HG02885 (cell line): ENCODE measurements around the gene ATPAF2.

Experiments
- ATAC-seq: cut with Tn5 transposase; IDR thresholded peaks from one replicate; pipeline ENCODE4 v1.9.1; 2021; ENCODE audit warnings: mild to moderate bottlenecking; ENCODE audit not compliant: unreplicated experiment, poor library complexity

ATPAF2 gene

DNA sequence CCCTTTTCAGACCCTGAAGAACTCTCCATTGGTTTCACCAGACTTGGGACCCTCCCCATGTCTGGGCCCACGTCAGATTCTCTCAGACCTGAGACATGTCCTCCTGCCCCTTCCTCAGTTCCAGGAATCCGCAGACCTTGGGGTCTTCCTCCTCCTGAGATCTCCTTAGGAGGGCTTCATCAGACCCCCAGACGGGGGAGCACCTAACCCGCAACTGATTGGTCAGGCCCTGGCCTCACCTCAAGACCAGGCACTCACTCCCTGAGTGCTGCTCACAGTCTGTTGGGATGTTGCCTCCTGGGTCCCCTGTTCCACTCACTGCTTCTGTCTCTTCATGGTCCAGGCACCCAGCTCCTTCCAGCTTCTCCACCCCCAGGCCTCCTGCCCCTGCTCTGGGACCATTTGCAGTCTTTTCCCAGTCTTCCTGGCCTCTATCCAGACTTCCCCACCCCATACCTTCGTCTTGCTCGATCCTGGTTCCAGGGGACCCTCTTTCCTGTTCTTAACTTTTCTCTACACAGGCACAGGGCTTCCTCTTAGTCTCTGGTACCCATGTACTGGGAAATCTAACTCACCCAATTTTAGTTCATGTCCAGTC lies 1.4 kb upstream of the ATPAF2 start:
- ATAC-seq, result no peak

DNA sequence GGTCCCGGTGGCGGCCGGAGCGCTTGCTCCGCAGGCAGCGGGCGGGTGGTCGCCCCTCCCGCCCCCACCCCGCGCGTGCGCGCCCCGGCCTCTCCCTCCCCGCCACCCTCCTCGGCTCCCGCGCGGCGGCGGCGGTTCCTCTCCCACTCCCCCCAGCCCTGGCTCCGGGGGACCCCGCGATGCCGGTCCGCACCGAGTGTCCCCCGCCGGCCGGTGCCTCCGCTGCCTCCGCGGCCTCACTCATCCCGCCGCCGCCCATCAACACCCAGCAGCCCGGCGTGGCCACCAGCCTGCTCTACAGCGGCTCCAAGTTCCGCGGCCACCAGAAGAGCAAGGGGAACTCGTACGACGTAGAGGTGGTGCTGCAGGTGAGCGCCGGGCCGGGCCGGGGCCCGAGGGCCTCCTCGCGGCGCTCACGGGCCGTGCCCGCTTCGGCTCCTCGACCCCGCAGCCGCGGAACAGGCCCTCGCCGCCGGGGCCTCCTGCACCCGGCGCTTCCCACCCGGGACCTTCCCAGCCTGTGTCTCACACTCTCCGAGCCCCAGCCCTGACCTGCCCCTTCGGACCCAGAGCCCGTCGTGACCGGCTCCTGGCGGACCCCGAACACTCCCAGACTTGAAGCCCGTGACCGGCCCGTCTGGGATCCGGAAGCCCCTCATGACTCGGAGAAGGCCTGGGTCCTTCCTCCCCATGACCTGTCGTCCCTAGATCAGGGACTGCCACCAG lies 730 bp upstream of the ATPAF2 start:
- ATAC-seq, result peak; percentile 38

DNA sequence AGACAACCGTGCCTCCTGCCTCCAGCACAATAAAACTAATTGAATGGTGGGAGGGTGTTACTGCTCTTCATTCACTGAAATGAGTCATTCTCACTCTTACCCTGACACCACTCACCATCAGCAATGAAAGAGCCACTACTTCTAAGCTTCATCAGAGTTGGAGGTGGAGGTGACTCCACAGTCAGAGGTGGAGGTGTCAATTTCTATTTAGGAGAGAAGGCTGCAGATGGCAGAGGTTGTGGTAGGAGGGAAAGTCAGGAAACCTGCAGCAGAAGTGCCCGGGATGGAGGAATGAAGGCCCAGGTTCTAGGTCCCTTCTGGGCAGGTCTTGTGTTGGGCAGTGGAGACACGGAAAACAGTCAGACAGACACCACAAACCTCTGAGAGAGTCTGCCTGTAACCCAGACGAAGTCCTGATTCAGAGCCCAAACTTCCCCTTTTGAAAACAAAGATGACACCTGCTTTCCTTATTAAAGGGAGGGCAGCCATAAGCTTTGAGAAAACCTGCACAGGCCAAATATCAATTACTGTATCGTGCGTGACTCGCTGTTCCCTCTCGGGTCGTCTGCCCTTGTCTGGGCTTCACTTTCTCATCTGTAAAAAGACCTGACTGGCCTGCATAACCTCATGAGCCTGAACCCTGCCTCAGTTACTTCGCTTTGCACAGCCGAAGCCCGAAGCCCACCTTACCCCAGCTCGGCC lies 668 bp downstream of the ATPAF2 start:
- no peak for ATAC-seq

DNA sequence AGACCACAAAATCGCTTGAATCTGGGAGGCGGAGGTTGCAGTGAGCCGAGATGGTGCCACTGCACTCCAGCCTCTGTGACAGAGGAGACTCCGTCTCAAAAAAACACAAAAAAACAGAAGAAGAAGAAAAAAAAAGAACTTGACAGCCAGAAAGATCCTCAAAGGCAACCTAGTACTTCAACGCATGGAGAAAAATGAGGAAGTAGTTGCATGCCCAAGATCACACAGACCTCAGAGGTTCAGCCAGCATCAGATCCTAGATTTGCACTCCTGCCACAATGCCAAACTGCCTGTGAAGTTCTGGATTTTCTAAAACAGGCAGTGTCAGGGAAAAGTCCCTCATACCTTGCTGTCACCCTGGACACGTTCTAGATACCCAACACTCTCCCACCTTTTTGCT lies 1.5 kb downstream of the ATPAF2 start:
- ATAC-seq, result no peak

DNA sequence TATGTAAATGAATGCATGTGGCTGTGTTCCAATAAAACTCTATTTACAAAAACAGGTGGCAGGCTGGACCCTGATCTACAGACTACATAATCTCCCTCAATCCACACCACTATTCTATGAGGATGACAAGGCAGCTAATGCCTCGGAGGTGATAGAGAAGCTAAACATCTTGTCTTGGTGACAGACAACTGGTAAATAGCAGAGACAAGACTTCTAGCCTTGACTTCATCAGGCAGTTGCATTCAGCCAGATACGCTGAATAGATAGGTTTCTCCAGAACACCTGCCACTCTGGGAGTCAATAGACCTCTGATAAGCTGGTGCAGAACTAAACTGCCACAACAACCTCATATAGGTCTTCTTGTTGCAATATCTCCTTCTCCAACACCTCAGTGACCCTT lies 3.3 kb downstream of the ATPAF2 start:
- no peak for ATAC-seq

DNA sequence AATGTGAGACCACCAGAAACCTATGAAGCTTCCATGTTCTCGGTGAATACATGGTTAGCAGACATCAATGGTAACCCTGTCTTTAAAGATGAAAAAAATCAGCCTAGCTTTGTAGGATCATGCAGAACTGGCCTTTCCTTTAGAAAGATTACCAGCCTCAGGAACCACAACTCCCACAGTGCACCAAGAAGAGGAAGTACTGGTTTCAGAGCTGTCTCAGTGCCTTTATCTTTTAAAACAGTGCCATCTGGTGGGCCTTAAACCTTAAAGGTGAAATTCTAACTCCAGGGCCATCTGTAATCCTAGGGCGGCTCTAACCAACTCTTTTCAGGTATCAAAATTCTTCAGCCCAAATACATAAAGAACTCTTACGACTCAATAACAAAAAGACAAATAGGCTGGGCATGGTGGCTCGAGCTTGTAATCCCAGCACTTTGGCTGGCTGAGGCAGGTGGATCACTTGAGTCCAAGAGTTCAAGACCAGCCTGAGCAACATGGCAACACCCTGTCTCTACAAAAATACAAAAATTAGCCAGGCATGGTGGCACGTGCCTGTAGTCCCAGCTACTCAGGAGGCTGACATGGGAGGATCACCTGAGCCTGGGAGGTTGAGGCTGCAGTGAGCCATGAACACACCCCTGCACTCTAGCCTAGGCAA lies 5.4 kb downstream of the ATPAF2 start:
- ATAC-seq, result peak; percentile 84

DNA sequence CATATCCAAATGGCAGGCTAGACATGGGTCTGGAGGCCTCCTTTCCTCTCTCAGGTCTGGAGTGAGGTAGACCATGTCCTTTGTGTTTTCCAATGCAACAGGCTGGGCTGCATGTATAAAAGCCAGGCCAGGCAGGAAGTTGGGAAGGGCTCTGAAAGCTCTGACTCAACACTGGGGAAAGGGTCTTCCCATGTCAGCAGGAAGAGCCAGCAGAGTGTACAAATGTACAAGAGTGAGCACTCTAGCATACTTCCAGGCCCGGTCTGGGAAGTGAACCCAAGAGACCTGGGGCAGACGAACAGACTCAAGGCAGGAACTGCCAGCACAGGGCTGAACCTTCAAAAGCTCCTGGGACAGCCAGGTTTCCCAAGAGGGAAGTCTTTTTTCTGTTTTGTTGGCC lies 7.0 kb downstream of the ATPAF2 start:
- no peak for ATAC-seq

DNA sequence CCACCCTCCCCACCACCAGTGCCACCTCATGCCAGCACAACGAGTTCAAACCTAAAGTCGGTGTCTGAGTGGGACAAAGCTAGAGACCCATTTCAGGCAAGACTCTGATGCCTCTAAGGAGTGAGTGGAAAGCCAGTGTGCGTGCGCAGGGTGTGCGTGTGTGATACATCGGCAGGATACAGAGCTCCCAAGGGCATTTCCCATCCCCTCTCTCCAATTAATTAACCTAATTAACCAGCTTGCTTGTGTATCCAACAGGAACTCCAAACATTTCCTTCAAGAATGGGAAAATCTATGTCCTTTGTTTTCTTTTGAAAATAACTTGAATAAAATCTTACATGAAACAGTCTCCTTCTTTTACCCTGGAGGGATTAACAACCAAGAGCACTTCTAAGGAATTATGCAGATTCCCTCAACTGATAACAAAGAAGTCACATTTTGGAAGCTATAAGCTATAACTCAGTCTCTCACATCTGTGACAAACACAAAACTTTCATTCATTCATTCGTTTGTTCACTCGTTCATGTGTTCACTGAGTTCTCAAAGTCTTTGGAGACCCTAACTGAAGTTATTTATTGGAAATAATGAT lies 9.9 kb downstream of the ATPAF2 start:
- ATAC-seq, result no peak

DNA sequence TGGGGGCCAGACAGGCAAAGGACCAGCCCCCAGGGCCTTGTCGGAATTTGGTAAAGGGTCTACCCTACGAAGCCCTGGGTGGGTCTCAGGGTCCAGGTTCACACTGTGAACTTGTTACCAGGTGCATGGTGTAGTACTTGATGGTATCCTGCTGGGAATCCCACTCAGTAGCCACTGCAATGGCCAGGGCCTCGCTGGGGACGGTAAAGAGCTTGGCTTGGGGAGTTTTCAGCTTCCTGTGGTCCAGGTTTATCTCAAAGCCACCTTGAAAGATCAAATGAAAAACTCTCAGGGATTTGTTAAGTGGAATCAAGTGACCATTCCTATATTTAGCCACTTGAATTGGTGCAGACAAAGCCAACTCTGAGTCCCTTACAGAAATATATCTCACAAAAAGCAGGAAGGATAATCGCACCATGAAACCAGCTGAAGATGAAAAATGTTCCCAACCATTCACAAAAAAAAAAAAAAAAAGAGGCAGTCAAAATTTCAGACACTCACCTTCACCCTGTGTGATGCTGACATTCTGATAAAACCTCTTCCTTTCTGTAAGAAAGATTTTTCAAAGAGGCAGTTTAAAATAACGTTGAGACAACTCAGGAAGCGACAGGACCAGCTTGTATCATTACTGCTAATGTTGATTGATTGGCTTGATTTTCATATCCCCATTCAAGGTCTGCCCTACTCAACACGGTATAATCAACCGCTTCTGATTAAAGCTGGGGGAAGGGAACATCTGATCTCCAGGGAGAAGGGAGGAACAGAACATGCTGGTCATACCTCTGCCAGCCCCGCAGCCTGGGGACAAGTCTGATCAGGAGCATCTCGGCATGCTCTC lies 10.6 kb downstream of the ATPAF2 start:
- ATAC-seq, result no peak

DNA sequence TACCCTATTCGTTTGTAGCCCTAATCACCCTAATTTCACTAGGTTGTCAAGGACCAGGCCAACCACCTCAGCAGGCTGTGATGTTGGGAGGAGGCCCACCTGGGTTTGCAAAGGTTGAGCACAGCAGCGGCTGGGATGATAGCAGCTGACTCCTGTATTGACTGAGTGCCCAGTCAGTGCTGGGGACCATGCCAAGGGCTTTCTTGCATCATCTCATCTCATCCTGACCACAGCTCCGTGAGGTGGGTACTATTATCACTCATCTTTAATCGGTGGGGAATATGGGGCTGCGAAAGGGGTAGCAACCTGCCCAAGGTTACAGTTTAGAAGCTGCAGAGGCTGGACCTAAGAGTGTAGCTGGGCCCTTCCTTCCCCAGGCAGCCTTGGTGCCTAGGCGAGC lies 11.7 kb downstream of the ATPAF2 start:
- no peak for ATAC-seq

DNA sequence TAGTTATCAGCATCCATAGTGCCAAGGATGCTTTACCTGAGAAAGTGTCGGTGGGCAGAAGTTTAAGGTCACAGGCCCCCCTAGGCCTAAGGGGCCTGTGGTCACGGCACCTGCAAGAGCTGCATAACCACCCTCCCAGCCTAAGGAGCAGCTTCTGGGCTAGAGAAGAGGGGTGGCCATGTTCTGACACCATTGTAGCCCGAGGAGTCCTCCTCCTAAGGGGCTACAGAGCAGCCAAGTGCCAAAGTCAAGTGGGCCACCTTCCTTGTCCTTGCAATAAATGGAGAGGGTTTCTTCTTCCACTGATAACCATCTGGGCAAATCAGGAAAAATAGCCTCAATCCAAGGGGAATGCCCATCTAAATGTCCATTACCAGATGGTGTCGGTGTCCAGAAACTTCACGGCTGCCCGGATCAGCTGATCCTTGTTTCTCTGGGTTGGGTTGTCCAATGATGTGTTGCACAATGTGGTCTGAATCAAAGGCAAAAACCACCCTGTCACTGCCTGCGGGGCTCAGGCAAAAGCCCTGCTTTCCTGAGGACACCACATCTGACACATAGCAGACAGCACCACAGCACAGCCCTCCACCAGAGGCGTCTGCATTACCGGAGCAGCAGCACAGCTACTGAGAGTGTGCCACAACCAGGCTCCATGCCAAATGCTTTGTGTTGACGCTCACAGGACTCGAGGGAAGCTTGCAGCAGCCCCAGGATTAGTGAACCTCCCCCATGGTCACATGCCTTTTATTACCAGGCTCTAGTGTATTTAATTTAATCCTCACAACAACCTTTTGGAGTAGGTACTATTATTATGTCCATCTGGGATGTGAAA lies 12.8 kb downstream of the ATPAF2 start:
- ATAC-seq, result peak; percentile 34

DNA sequence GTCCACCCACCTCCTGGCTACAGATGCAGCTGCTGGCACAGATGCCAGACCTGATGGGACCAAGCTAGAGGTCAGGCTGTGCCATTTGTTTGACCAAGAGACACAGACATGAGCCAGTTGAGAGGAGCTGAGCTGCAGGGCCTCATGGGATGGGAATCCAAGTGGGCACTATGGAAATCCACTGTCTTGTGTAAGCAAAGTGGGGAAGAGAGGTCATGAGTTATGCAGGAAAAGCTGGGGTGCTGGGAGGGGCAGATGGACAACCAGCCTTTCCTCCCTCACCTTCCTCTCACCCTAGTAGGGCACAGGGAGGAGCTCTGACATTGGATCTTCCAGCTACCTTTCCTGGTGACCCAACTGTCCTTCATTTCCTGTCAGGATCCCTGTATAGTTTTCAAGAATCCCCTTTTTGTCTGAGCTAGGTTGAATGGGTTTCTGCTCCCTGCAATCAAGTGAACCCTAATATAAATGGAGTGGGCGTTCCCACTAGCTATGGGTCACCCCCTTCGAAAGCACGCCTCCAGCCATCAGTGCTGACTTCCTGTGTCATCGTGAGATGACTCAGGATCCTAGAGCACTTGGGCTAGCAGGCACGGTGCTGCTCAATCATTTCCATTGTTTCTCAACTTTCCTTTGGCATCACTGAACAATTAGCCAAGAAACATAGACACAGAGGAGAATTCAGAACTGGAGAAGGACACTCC lies 13.6 kb downstream of the ATPAF2 start:
- peak; percentile 84 for ATAC-seq

DNA sequence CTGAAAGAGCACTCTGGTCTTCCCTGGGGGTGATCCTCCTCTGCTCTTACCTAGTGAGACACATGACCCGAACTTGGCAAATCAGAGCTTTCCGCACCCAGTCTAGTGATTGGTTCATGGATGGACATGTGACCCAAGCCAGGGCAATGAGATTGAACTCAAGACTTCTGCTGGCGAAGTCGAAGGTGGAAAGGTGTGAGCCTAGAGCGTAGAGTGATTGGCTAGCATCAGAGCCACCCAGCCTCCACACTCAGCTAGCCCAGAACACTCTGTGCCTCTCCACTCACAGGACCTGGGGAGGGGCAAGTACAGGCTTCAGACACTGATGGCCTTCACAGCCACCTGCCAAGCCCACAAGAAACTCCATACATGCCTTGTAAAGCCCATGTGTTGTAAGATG lies 17.6 kb downstream of the ATPAF2 start:
- no peak for ATAC-seq

DNA sequence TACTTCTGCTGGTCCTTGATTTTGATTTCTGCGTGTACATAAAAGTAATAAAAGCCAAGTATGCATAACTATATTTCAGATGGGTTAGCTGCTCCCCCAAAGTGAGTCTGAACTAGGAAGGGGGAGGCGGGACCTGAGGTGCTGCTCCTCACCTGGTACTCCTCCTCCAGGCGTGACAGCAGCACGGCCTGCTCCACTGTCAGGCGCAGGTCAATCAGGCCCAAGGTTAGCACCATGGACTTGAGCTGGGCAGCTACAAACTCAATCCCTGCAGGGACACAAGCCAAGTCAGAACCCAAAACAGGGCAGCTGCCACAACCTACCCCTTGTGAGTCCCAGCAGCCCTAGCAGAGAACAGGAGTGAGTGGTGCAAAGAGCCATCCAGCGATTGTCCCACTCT lies 18.0 kb downstream of the ATPAF2 start:
- ATAC-seq, result no peak

DNA sequence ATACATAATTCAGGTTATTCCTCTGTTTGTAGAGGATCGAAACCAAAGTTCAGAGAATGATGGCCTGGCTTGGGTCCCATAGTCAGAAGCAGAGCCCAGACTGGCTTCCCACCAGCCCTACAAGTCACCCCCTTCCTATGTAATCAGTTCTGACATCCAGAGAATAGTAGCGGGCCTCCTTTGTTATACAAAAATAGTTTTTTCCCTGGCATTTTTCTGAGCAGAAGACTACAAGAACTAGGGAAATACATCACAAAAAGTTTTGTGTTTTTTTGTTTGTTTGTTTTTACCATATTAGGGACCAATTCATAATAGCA lies 19.2 kb downstream of the ATPAF2 start:
- ATAC-seq, result no peak

DNA sequence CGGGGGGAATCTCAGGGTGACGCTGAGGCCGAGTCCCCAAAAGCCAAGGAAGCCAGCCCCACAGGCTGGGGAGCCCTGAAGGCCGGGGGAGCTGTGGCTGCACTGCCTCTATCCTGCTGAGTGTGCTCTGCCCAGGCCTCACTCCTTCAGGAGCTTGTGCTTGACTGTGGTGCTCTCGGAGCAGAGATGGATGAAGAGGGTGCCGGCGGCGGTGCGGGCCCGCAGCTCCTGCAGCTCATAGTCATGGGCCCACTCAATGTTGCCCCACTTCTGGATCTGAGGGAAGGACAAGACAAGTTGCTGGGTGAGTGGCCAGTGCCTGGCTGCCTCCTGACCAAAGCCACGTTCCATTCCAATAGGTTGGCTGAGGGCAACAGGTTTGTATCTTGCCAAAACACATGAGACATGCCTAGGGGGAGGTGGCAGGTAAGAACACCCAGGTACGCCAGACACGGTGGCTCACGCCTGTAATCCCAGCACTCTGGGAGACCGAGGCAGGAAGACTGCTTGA lies 20.5 kb downstream of the ATPAF2 start:
- no peak for ATAC-seq

DNA sequence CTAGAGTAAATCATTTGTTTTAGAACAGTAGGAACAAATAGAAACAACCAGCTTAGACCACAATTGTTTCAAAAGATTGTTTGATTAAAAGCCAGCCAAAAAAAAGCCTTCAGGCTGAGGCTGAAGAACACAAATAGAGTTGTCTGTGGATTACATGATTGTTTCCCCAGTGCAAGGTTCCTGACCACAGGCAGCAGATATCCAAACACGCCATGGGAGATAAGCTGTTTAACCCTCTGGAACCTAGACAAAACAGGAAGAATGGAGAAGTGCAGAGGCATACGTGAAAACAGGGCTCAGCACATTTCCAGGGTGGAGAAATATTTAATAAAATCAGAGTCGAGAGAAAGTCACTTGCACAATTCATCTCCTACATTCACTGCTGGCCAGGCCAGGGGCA lies 21.0 kb downstream of the ATPAF2 start:
- ATAC-seq, result no peak

DNA sequence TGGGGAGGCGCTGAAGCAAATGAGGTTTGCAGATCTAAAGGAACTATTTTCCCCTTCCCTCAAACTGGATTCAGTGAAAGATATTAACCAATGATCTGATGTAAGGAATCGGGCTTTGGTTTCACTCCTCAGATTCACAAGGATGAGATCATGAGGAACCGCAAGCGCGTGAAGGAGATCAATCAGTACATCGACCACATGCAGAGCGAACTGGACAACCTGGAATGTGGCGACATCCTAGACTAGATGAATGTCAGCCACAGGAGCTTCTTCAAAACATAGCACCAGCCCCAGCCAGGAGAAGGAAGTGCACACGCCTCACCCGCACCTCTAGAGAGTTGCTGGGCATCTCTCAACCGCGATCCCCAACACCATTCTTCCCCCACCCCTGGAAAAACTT lies 22.5 kb downstream of the ATPAF2 start:
- ATAC-seq, result no peak
